GM18870 (cell line): Measurements from ENCODE around the gene EVA1B.

Experiments used
- ATAC-seq: cut with Tn5 transposase; IDR thresholded peaks from one replicate; pipeline ENCODE4 v1.9.1; 2021; ENCODE audit warnings: moderate library complexity; ENCODE audit not compliant: unreplicated experiment

The EVA1B gene

GRCh38 chr1:36320767-36321118 lies 2.7 kb downstream of the EVA1B start:
- ATAC-seq: no peak

- ATAC-seq: no peak
Measured at GRCh38 chr1:36320291-36320761, 3.1 kb downstream of the EVA1B start.

DNA sequence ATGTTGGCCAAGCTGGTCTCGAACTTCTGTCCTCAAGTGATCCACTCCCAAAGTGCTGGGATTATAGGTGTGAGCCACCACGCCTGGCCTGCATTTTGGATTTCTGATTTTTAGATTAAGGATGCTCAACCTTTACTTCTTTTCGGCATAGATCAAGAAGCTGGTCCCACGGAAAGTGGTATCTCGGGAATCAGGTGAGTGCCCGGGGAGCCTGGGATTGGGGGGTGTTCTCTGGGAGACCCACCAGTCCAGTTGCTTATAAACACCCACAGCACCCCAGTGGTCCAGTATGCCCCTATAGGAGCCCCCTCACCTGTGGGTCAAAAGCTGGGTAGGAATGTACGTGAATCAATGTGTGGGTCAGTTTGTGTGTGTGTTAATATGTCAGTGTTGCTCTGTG lies 14.0 kb downstream of the EVA1B start:
- no peak for ATAC-seq

GRCh38 chr1:36307601-36308330 lies 15.7 kb downstream of the EVA1B start:
- ATAC-seq: no peak

DNA sequence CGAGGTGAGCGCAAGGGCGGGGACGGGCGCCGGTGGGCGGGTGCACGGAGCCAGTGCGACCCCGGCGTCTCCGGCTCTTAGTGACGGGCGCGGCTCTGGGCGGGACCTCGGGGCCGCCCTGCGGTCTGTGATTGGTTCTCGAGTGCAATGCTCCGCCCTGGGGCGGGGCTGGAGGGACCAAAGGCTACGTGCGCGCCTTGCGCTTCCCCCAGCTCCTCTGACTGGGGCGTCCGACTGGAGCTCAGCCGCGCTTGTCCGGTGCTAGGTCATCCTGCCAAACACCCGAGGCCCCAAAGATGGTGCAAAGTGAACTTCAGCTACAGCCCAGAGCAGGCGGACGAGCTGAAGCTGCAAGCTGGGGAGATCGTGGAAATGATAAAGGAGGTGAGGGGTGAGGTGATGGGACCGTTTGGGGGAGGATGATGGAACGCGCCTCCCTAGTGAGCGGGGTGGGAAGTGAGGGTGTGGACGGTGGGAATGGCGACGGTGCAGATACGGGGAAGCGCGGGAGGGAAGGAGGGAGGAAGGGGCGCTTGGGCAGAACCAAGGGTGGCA lies 16.5 kb downstream of the EVA1B start:
- ATAC-seq: peak; percentile 94

DNA sequence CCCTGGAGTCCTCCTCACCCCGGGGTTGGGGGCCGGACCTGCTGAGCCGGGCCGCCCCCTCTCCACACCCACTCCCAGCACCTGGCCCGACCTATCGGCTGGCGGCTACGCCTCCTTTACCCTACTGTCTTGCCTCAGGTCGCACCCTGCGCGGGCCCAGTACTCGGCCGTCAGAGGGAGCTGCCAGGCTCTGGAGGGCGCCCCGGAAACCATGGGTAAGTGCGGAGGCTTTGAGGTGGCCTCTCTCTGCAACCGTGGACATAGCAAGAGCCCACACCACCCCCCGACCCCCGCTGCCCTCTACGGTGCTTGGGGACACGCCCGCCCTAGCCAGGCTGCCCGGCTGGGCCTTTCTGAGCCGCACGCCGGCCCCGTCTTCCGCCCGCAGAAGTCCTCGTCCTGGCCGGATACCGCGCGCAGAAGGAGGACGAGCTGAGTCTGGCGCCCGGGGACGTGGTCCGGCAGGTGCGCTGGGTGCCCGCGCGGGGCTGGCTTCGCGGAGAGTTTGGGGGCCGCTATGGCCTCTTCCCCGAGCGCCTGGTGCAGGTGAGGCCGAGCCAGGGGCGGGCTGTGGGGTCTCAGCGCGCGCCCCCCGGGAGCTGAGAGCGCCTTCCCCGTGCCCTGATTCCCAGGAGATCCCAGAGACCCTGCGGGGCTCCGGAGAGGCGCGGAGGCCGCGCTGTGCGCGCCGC lies 17.1 kb downstream of the EVA1B start, which contains the start of gene SH3D21:
TSS of gene SH3D21 (plus strand) at position 159 of the 692 bp plus-strand sequence. CDS start at position 212, 53 bp downstream.
- ATAC-seq: peak; percentile 18

DNA sequence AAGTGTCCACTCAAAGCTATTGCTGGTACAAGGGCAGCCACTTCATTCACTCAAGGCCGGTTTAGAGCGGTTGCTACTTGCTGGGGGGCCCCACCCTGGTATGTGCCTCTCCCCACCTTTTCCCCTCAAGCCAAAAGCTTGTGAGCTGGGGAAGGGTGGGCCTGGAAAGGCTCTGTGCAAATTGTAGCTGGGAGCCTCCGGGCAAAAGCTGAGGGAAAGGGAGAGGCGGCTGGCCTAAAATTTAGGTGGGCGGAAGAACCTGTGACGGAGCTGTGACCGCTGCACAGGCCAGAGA lies 17.6 kb downstream of the EVA1B start:
- no peak for ATAC-seq

- no peak for ATAC-seq
Measured at GRCh38 chr1:36304970-36305914, 18.2 kb downstream of the EVA1B start.

- no peak for ATAC-seq
Measured at GRCh38 chr1:36304521-36304920, 18.9 kb downstream of the EVA1B start.

- ATAC-seq: no peak
Measured at GRCh38 chr1:36303650-36304360, 19.6 kb downstream of the EVA1B start.

- ATAC-seq: no peak
Measured at GRCh38 chr1:36303244-36303643, 20.2 kb downstream of the EVA1B start.

- ATAC-seq: no peak
Measured at GRCh38 chr1:36301220-36301619, 22.2 kb downstream of the EVA1B start.

DNA sequence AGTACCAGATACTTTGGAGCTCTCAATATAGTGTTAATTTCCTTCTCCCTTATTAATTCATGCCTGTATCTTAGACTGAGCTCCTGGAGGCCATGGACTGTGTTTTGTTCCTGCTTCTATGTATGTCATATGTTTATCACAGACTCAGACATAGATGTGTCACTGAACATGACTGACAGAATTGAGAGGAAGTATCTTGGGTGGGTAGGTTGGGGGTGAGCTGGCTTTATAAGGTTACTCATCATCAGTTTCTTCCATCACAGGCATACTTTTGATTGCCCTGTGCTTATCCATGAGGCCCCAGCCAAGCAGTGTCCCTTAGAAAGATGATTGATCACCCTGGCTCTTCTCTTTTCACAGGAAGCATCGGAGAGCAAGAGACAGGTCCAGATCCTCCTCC lies 22.9 kb downstream of the EVA1B start:
- no peak for ATAC-seq

DNA sequence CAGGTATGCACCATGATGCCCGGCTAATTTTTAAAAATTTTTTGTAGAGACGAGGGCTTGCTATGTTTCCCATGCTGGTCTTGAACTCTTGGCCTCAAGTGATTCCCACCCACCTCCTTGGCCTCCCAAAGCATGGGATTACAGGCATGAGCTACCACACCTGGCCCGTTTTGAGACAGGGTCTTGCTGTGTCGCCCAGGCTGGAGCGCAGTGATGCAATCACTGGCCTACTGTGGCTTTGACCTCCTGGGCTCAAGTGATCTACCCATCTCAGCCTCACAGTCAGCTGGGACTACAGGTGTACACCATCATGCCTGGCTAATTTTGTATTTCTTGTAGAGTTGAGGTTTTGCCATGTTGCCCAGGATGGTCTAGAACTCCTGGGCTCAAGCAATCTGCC lies 24.8 kb downstream of the EVA1B start:
- ATAC-seq: no peak

GRCh38 chr1:36297062-36297461 lies 26.4 kb downstream of the EVA1B start:
- no peak for ATAC-seq

DNA sequence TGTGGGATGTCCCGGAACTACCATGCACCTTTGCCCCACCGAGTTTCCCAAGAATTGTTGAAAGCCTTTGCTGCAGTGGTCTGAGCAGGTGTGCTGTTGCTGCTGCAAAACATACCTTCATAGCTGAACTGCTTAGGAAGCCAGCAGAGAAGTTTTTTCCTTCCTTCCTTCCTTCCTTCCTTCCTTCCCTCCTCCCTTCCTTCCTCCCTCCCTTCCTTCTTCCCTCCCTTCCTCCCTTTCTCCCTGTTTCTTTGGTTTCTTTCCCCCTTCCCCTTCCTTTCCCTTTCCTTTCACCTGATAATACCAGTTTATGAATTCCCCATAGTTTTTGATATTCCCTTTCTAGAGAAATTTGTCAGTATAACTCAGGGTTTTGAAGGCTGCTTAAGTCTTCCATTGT lies 28.1 kb downstream of the EVA1B start:
- ATAC-seq: no peak

DNA sequence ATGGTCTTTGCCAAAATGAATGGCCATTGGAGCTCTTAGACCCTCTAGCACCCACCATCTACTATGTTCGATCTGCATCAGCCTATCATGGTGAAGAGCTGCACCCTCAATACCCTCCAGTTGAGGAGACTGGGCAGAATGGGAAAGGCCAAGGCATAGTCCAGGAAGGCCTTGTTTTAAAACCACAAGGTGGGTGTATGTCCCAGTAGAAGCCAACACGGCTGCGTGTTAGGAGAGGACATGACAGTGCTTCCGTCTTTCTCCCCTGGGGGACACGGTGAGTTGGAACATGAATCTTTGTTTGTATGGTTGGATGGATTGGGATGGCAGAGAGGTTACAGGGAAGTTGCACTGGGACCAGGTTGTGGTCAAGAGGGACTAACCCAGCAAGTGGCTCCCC lies 35.9 kb downstream of the EVA1B start:
- no peak for ATAC-seq

DNA sequence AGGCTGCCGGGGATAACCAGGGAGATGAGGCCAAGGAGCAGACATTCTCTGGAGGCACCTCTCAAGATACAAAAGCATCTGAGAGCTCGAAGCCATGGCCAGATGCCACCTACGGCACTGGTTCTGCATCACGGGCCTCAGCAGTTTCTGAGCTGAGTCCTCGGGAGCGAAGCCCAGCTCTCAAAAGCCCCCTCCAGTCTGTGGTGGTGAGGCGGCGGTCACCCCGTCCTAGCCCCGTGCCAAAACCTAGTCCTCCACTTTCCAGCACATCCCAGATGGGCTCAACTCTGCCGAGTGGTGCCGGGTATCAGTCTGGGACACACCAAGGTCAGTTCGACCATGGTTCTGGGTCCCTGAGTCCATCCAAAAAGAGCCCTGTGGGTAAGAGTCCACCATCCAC lies 36.6 kb downstream of the EVA1B start:
- no peak for ATAC-seq

DNA sequence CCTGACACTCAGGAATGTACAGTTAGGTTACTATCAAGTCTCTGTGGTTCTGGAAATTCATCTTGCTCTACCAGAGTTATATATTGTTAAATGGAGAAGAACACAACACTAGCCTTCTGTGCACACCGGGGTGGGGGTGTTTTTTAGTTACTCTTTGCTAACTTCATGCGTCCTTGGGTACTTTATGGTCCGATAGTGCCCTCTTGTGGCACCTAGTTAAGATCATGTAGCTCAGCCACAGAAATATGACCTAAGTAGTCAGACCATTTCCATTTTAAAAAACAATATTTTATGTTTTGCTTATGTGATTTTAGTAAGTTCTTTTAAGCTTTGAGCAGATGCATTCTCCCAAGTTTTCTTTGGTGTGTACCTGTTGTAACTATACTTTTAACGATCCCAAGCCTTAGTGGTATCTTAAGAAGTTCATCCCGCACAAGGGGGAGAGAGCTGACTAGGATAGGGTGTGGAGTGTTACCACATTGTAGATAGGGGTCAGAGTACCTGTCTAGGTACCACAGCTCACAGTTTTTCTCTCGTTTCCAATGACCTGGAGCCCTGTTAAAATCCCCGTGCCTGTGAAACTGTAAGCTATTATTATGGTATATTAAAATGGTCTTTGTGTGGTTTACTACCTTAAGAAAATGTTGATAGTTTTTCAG lies 37.9 kb downstream of the EVA1B start:
- no peak for ATAC-seq

- no peak for ATAC-seq
Measured at GRCh38 chr1:36284517-36284916, 38.9 kb downstream of the EVA1B start.
